ENCODE data around the gene FBXO42.

DNA sequence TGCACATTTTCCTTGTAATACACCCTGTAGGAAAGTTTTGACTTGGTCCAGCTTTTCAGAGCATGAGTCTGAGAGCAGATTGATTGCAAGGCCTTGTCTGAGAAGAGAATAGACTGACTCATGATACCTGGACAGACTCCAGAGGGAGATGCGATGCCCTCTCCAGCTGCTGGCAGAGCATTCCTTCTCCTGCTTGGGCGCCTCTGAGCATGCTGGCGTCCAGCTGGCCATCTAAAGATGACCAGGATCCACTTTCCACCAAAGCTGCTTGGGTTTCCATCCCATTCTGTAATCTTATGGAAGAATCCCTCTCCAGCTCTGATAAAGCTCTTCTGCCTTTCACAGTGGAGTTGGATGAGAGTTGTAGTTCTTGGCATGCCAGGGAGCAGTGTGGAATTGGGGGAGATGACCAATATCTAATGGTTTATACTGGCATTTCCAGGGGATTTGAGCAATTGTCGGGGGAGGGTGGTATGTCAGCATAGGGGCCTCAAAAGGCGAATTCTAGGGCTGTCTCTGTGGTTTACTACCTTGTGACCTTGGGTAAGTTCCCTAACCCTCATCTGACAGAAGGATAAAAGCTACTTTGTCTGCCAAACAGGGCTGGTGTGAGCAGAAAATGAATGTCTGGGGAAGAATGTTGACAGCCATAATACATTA is 34.3 kb upstream of the FBXO42 start:
- TF ChIP-seq, protein P1, sequence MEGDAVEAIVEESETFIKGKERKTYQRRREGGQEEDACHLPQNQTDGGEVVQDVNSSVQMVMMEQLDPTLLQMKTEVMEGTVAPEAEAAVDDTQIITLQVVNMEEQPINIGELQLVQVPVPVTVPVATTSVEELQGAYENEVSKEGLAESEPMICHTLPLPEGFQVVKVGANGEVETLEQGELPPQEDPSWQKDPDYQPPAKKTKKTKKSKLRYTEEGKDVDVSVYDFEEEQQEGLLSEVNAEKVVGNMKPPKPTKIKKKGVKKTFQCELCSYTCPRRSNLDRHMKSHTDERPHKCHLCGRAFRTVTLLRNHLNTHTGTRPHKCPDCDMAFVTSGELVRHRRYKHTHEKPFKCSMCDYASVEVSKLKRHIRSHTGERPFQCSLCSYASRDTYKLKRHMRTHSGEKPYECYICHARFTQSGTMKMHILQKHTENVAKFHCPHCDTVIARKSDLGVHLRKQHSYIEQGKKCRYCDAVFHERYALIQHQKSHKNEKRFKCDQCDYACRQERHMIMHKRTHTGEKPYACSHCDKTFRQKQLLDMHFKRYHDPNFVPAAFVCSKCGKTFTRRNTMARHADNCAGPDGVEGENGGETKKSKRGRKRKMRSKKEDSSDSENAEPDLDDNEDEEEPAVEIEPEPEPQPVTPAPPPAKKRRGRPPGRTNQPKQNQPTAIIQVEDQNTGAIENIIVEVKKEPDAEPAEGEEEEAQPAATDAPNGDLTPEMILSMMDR (IDR thresholded peaks at IDR 0.05): no peak
- no peak for TF ChIP-seq POLR2A (IDR thresholded peaks at IDR 0.05)
